COLO668 (cell line): ENCODE data around the gene S100A2.
"Not testable (repeated sequence)": the region's sequence is repeated elsewhere in the genome, so short reads cannot be mapped to it uniquely, and the experiment has no call there.

ENCODE experiments used
- DNase-seq: peaks from one replicate; lab custom pipeline; 2025; ENCODE audit not compliant: unreplicated experiment; lab: John Stamatoyannopoulos, UW

The S100A2 gene

GRCh38 chr1:153566414-153567371 lies 1.0 kb upstream of the S100A2 start:
- peak; percentile 98 for DNase-seq

- no peak for DNase-seq
Observed at GRCh38 chr1:153563991-153564390, 1.7 kb downstream of the S100A2 start.

GRCh38 chr1:153563483-153563901 lies 2.2 kb downstream of the S100A2 start:
- no peak for DNase-seq

- DNase-seq: not testable (repeated sequence)
Observed at GRCh38 chr1:153562021-153562420, 3.6 kb downstream of the S100A2 start.

- DNase-seq: no peak
Observed at GRCh38 chr1:153561466-153561985, 4.1 kb downstream of the S100A2 start.

- no peak for DNase-seq
Observed at GRCh38 chr1:153560771-153561465, 4.7 kb downstream of the S100A2 start.

- no peak for DNase-seq
Observed at GRCh38 chr1:153560241-153560640, 5.4 kb downstream of the S100A2 start.

GRCh38 chr1:153557877-153558276 lies 7.8 kb downstream of the S100A2 start:
- no peak for DNase-seq

- no peak for DNase-seq
Observed at GRCh38 chr1:153556348-153556747, 9.3 kb downstream of the S100A2 start.

- no peak for DNase-seq
Observed at GRCh38 chr1:153553830-153554541, 11.7 kb downstream of the S100A2 start.

- DNase-seq: no peak
Observed at GRCh38 chr1:153553096-153553495, 12.5 kb downstream of the S100A2 start.

GRCh38 chr1:153552335-153552734 lies 13.3 kb downstream of the S100A2 start:
- DNase-seq: no peak

GRCh38 chr1:153550827-153551500 lies 14.7 kb downstream of the S100A2 start:
- DNase-seq: no peak

GRCh38 chr1:153550398-153550758 lies 15.3 kb downstream of the S100A2 start:
- no peak for DNase-seq

GRCh38 chr1:153549741-153550397 lies 15.8 kb downstream of the S100A2 start:
- DNase-seq: no peak

GRCh38 chr1:153548722-153549688 lies 16.6 kb downstream of the S100A2 start, which contains the start of gene S100A3:
TSS of gene S100A3 (minus strand) at chr1:153549258. CDS start at chr1:153548485, 773 bp downstream.
- DNase-seq: no peak

- DNase-seq: no peak
Observed at GRCh38 chr1:153547560-153548551, 17.8 kb downstream of the S100A2 start.
